Measurements from ENCODE around the gene ITGA3. TPM values are rescaled to one million over a fixed set of nuclear protein-coding genes. Genes with fewer than 3 reads are reported as not detected.
"Not testable (repeated sequence)": the region's sequence is repeated elsewhere in the genome, so short reads cannot be mapped to it uniquely, and the experiment has no call there.

ITGA3 gene
- total and polyA plus RNA-seq, 4 donors = 48.1 to 159 (median 131) TPM

GRCh38 chr17:50060951-50061712, 5.2 kb downstream of the ITGA3 start:
- WGBS, 2 donors = 38 to 40% methylated on average over 9 of the region's 9 CpGs
- no peaks in the 10 kb centered on the region for H3K27me3 ChIP-seq (ENCODE audit: control insufficient read depth in 1 of 2, insufficient read depth in 2 of 2, low read length in 1 of 2)
- ATAC-seq (ENCODE audit: low FRiP score) (peak; percentile 62), DNase-seq (peak; percentile 93 to 94)
- H3K36me3 ChIP-seq (ENCODE audit: control insufficient read depth in 1 of 2, insufficient read depth in 2 of 2, low read length in 1 of 2) = no peaks in the 10 kb centered on the region
- intact Hi-C loops (cut with DNase I) = no loop called here
- peak overlapping the region; percentile 76 to 91 for H3K27ac ChIP-seq (ENCODE audit: low read depth in 1 of 2, low read length in 2 of 2)
- H3K9me3 ChIP-seq (ENCODE audit: control insufficient read depth, low read length) = no peaks in the 10 kb centered on the region
- H3K4me1 ChIP-seq (ENCODE audit: control insufficient read depth in 1 of 2, insufficient read depth in 2 of 2, low read length in 2 of 2) = peaks cover 6 to 18% of the 10 kb centered on the region in 2 donors
- H3K4me3 ChIP-seq (ENCODE audit: low read length in 2 of 2) = no peak overlapping the region

- 48 to 49% methylated on average over 10 of the region's 10 CpGs for WGBS, 2 donors
- H3K36me3 ChIP-seq (ENCODE audit: control insufficient read depth in 1 of 2, insufficient read depth in 2 of 2, low read length in 1 of 2); H3K27me3 ChIP-seq (ENCODE audit: control insufficient read depth in 1 of 2, insufficient read depth in 2 of 2, low read length in 1 of 2); DNase-seq; ATAC-seq (ENCODE audit: low FRiP score); H3K4me3 ChIP-seq (ENCODE audit: low read length in 2 of 2); H3K9me3 ChIP-seq (ENCODE audit: control insufficient read depth, low read length); intact Hi-C loops (cut with DNase I): not testable (repeated sequence)
- Histone ChIP-seq H3K27ac (ENCODE audit: low read depth in 1 of 2, low read length in 2 of 2) (peak overlapping the region; percentile 76 to 91), H3K4me1 (ENCODE audit: control insufficient read depth in 1 of 2, insufficient read depth in 2 of 2, low read length in 2 of 2) (peaks cover 6 to 18% of the 10 kb centered on the region in 2 donors)
These were observed 5.8 kb downstream of the ITGA3 start for GRCh38 chr17:50061713-50062045.

- 18 to 20% methylated on average over 10 of the region's 10 CpGs for WGBS, 2 donors
- Histone ChIP-seq H3K36me3 (ENCODE audit: control insufficient read depth in 1 of 2, insufficient read depth in 2 of 2, low read length in 1 of 2) (no peaks in the 10 kb centered on the region), H3K4me1 (ENCODE audit: control insufficient read depth in 1 of 2, insufficient read depth in 2 of 2, low read length in 2 of 2) (peaks cover 6 to 18% of the 10 kb centered on the region in 2 donors), H3K4me3 (ENCODE audit: low read length in 2 of 2) (no peak overlapping the region), H3K9me3 (ENCODE audit: control insufficient read depth, low read length) (no peaks in the 10 kb centered on the region), H3K27ac (ENCODE audit: low read depth in 1 of 2, low read length in 2 of 2) (peak overlapping the region; percentile 52 to 91), H3K27me3 (ENCODE audit: control insufficient read depth in 1 of 2, insufficient read depth in 2 of 2, low read length in 1 of 2) (no peaks in the 10 kb centered on the region)
- ATAC-seq (ENCODE audit: low FRiP score) (peak; percentile 49), DNase-seq (peak; percentile 91 to 92)
- intact Hi-C loops (cut with DNase I) = no loop called here
These were observed 6.7 kb downstream of the ITGA3 start for GRCh38 chr17:50062293-50063243.

DNA sequence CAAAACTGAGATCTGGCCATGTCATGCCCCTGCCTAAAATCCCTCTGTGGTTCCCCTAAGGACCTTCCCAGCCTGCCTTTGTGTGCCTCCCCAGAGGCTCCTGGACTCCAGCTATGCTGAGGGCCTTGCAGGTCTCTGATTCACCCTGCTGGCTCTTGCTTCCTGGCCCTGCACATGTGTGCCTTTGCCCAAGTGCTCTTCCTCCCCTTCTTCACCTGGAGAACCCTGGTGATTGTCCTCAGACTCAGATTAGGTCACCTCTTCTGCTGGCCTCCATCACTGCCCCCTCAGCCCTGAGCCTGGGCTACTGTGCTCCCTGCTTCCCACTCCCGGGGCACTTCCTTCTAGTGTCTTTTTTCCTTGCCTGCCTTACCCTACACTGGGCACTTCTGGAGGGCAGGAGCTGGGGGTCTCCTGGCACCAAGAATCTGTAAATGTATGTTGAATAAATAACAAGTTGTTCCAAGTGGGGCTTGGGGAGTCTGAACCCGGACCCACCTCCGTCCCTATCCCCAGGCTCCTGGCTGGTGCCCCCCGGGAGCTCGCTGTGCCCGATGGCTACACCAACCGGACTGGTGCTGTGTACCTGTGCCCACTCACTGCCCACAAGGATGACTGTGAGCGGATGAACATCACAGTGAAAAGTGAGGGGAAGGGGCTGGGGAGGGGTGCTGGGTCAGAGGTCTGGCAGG, 7.8 kb downstream of the ITGA3 start:
- Histone ChIP-seq H3K27me3 (ENCODE audit: control insufficient read depth in 1 of 2, insufficient read depth in 2 of 2, low read length in 1 of 2) (no peaks in the 10 kb centered on the region), H3K4me1 (ENCODE audit: control insufficient read depth in 1 of 2, insufficient read depth in 2 of 2, low read length in 2 of 2) (peaks cover 3 to 14% of the 10 kb centered on the region in 2 donors), H3K9me3 (ENCODE audit: control insufficient read depth, low read length) (no peaks in the 10 kb centered on the region), H3K4me3 (ENCODE audit: low read length in 2 of 2) (no peak overlapping the region), H3K36me3 (ENCODE audit: control insufficient read depth in 1 of 2, insufficient read depth in 2 of 2, low read length in 1 of 2) (no peaks in the 10 kb centered on the region), H3K27ac (ENCODE audit: low read depth in 1 of 2, low read length in 2 of 2) (peak overlapping the region; percentile 52 to 91)
- intact Hi-C loops (cut with DNase I) = no loop called here
- WGBS, 2 donors = 83 to 84% methylated on average over 8 of the region's 8 CpGs
- ATAC-seq (ENCODE audit: low FRiP score) (no peak), DNase-seq (no peak)

GRCh38 chr17:50064253-50065001, 8.5 kb downstream of the ITGA3 start:
- ATAC-seq (ENCODE audit: low FRiP score) = peak; percentile 51
- Histone ChIP-seq H3K27me3 (ENCODE audit: control insufficient read depth in 1 of 2, insufficient read depth in 2 of 2, low read length in 1 of 2) (no peaks in the 10 kb centered on the region), H3K4me3 (ENCODE audit: low read length in 2 of 2) (no peak overlapping the region), H3K9me3 (ENCODE audit: control insufficient read depth, low read length) (no peaks in the 10 kb centered on the region), H3K4me1 (ENCODE audit: control insufficient read depth in 1 of 2, insufficient read depth in 2 of 2, low read length in 2 of 2) (peaks cover 3 to 8% of the 10 kb centered on the region in 2 donors), H3K27ac (ENCODE audit: low read depth in 1 of 2, low read length in 2 of 2) (peak overlapping the region; percentile 52 to 91), H3K36me3 (ENCODE audit: control insufficient read depth in 1 of 2, insufficient read depth in 2 of 2, low read length in 1 of 2) (no peaks in the 10 kb centered on the region)
- intact Hi-C loops (cut with DNase I) = no loop called here
- peak; percentile 90 to 93 for DNase-seq
- WGBS, 2 donors = 20 to 21% methylated on average over 20 of the region's 20 CpGs

GRCh38 chr17:50065056-50065455, 9.1 kb downstream of the ITGA3 start:
- Histone ChIP-seq H3K36me3 (ENCODE audit: control insufficient read depth in 1 of 2, insufficient read depth in 2 of 2, low read length in 1 of 2) (peaks cover 0 to 4% of the 10 kb centered on the region in 2 donors), H3K4me1 (ENCODE audit: control insufficient read depth in 1 of 2, insufficient read depth in 2 of 2, low read length in 2 of 2) (peaks cover 3 to 8% of the 10 kb centered on the region in 2 donors), H3K4me3 (ENCODE audit: low read length in 2 of 2) (no peak overlapping the region), H3K27me3 (ENCODE audit: control insufficient read depth in 1 of 2, insufficient read depth in 2 of 2, low read length in 1 of 2) (no peaks in the 10 kb centered on the region), H3K9me3 (ENCODE audit: control insufficient read depth, low read length) (no peaks in the 10 kb centered on the region), H3K27ac (ENCODE audit: low read depth in 1 of 2, low read length in 2 of 2) (peak overlapping the region; percentile 84 to 91)
- ATAC-seq (ENCODE audit: low FRiP score) = no peak
- 21 to 29% methylated on average over 3 of the region's 3 CpGs for WGBS, 2 donors
- no peak for DNase-seq
- intact Hi-C loops (cut with DNase I) = no loop called here

GRCh38 chr17:50066995-50067394, 11.1 kb downstream of the ITGA3 start:
- Histone ChIP-seq H3K4me3 (ENCODE audit: low read length in 2 of 2) (no peak overlapping the region), H3K9me3 (ENCODE audit: control insufficient read depth, low read length) (no peaks in the 10 kb centered on the region), H3K36me3 (ENCODE audit: control insufficient read depth in 1 of 2, insufficient read depth in 2 of 2, low read length in 1 of 2) (peaks cover 6 to 10% of the 10 kb centered on the region in 2 donors), H3K27ac (ENCODE audit: low read depth in 1 of 2, low read length in 2 of 2) (peak overlapping the region in 1 of 2 donors; percentile 13), H3K27me3 (ENCODE audit: control insufficient read depth in 1 of 2, insufficient read depth in 2 of 2, low read length in 1 of 2) (no peaks in the 10 kb centered on the region), H3K4me1 (ENCODE audit: control insufficient read depth in 1 of 2, insufficient read depth in 2 of 2, low read length in 2 of 2) (peaks cover 0 to 8% of the 10 kb centered on the region in 2 donors)
- DNase-seq (no peak), ATAC-seq (ENCODE audit: low FRiP score) (no peak)
- intact Hi-C loops (cut with DNase I) = no loop called here
- 93 to 94% methylated on average over 2 of the region's 2 CpGs for WGBS, 2 donors

GRCh38 chr17:50067996-50068395, 12.1 kb downstream of the ITGA3 start:
- intact Hi-C loops (cut with DNase I) = no loop called here
- peaks cover 6 to 10% of the 10 kb centered on the region in 2 donors for H3K36me3 ChIP-seq (ENCODE audit: control insufficient read depth in 1 of 2, insufficient read depth in 2 of 2, low read length in 1 of 2)
- ATAC-seq (ENCODE audit: low FRiP score) (no peak), DNase-seq (no peak)
- no peaks in the 10 kb centered on the region for H3K9me3 ChIP-seq (ENCODE audit: control insufficient read depth, low read length)
- H3K27me3 ChIP-seq (ENCODE audit: control insufficient read depth in 1 of 2, insufficient read depth in 2 of 2, low read length in 1 of 2) = no peaks in the 10 kb centered on the region
- H3K4me1 ChIP-seq (ENCODE audit: control insufficient read depth in 1 of 2, insufficient read depth in 2 of 2, low read length in 2 of 2) = peaks cover 0 to 7% of the 10 kb centered on the region in 2 donors
- H3K4me3 ChIP-seq (ENCODE audit: low read length in 2 of 2) = no peak overlapping the region
- 87% methylated on average over 13 of the region's 13 CpGs for WGBS, 2 donors
- H3K27ac ChIP-seq (ENCODE audit: low read depth in 1 of 2, low read length in 2 of 2) = peak overlapping the region in 1 of 2 donors; percentile 0

Data from aorta (tissue), 5 donors.